GM19455 (cell line): Measurements from ENCODE around the gene SNAPC5.

Source experiments
- ATAC-seq: cut with Tn5 transposase; IDR thresholded peaks from one replicate; pipeline ENCODE4 v1.9.1; 2021; ENCODE audit not compliant: unreplicated experiment

SNAPC5 gene

DNA sequence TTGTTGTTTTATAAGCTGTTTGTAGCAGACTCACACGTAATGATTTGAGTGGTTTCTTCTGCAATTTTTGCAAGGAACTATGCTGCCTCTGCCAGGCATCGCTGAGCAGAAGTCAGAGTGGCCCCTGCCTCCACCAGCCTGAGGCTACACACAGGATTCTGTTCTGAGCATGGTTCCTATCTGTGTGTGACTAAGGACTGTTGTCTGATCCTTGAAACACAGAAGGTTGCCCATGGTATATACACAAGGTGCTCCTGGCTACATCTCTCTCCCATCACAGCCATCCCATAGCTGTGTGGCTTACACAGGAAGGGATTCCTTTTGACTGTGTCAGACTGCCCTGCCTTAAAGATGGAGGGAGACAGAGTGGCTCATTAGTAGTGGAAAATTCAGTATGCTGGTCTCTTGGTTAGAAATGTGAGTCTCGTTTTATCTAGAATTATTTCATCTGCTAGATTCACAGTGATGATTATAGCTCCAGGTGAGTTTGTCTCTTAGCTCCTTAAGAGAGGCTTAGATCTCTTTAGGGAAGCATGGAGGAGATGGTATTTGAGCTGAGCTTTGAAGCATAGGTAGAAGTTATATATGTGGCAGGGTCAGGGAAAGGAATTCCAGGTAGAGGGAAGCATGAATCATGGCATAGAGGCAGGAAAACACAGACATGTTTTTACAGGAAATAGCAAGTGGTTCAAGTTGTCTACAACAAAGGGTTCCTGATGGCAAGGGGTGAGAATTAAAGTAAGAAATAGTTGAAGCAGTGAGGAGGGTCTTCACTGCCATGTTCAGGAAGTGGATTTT is 37.5 kb downstream of the SNAPC5 start:
- ATAC-seq, result no peak

DNA sequence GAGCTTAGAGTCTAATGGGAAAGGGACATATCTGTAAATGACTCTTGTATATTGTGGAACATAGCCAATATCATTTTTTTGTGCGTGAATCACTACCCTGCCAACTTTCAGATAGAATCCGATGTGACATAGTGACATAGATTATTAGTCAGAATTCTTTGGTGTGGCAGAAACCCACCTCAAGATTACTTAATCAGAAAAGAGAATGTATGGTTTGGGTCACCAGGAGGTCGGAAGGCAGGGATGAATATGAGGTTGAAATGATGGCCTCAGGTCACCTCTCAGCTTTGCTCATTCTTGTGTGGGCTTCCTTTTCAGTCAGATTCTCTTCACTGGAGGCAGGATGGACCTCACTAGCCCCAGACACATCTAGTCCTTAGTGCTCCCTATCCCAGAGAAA is 41.4 kb downstream of the SNAPC5 start:
- no peak for ATAC-seq

GRCh38 chr15:66454143-66454542 is 43.4 kb downstream of the SNAPC5 start:
- ATAC-seq, result no peak

GRCh38 chr15:66452971-66453580 is 44.5 kb downstream of the SNAPC5 start:
- no peak for ATAC-seq

- no peak for ATAC-seq
These were observed 45.1 kb downstream of the SNAPC5 start for GRCh38 chr15:66452420-66452819.
